Naive thymus-derived CD8-positive, alpha-beta T cell (primary cell): ENCODE results near the gene PKLR. TPM values are rescaled to one million over a fixed set of nuclear protein-coding genes. Genes with fewer than 3 reads are reported as not detected.
"Not testable (repeated sequence)": the region's sequence is repeated elsewhere in the genome, so short reads cannot be mapped to it uniquely, and the experiment has no call there.

Experiments
- ATAC-seq, 2 donors: fragments of 150-1000 bp; cut with Tn5 transposase in 1 of 2; sonication (Bioruptor Pico), chemical (Tn5 transposase) in 1 of 2; 1 replicate in 1 of 2; 2 replicates in 1 of 2; pipeline ENCODE4 v1.10.0; 2021; ENCODE audit warnings: mild to moderate bottlenecking in 2 of 2, moderate library complexity in 2 of 2
- POLR2A ChIA-PET: fragments of 350-600 bp; sonication (Branson Sonifier 250); formaldehyde crosslinking; loops from one replicate; lab custom pipeline; 2021; ENCODE audit warnings: antibody characterized with exemption; lab: Charles Lee
- DNase-seq, 10 donors: peaks; one replicate each; pipeline versions ENCODE4 v3.0.0 to v3.0.0-alpha.2; 2020 to 2022
- H3K27ac Mint-ChIP-seq, 10 donors: one replicate each; pipeline ENCODE4 v1.8.0; 2020 to 2022; ENCODE audit warnings: mild to moderate bottlenecking in 10 of 10, mixed read lengths in 10 of 10, moderate library complexity in 4 of 10, inconsistent platforms in 1 of 10
- H3K27me3 Mint-ChIP-seq, 5 donors: one replicate each; pipeline ENCODE4 v1.8.0; 2021 to 2022; ENCODE audit warnings: mixed read lengths in 5 of 5
- H3K36me3 Mint-ChIP-seq, 3 donors: one replicate each; pipeline ENCODE4 v1.8.0; 2020 to 2022; ENCODE audit warnings: mixed read lengths in 3 of 3, mild to moderate bottlenecking in 2 of 3, inconsistent platforms in 1 of 3
- H3K4me1 Mint-ChIP-seq, 4 donors: one replicate each; pipeline ENCODE4 v1.8.0; 2021 to 2022; ENCODE audit warnings: mixed read lengths in 4 of 4
- H3K4me3 Mint-ChIP-seq, 10 donors: one replicate each; pipeline ENCODE4 v1.8.0; 2020 to 2022; ENCODE audit warnings: mild to moderate bottlenecking in 10 of 10, mixed read lengths in 10 of 10, moderate library complexity in 6 of 10, inconsistent platforms in 1 of 10
- H3K9me3 Mint-ChIP-seq, 9 donors: one replicate each; pipeline ENCODE4 v1.8.0; 2020 to 2022; ENCODE audit warnings: mixed read lengths in 9 of 9, mild to moderate bottlenecking in 3 of 9, inconsistent platforms in 1 of 9, moderate library complexity in 1 of 9
- polyA plus RNA-seq, 3 donors: library from polyadenylated mRNA; unstranded; fragments of 300-500 nt; fragmentation: Illumina TruSeq; gene quantifications; one replicate each; pipeline ENCODE4 v1.2.3, GENCODE V29; 2021
- total RNA-seq, 8 experiments: library from RNA in 2 of 8; stranded (reverse) in 2 of 8; gene quantifications; one replicate each; pipeline ENCODE4 v1.2.3 and lab custom pipeline; 2021 to 2026

PKLR gene
- total and polyA plus RNA-seq, 5 experiments from 2014 or later = not detected

DNA sequence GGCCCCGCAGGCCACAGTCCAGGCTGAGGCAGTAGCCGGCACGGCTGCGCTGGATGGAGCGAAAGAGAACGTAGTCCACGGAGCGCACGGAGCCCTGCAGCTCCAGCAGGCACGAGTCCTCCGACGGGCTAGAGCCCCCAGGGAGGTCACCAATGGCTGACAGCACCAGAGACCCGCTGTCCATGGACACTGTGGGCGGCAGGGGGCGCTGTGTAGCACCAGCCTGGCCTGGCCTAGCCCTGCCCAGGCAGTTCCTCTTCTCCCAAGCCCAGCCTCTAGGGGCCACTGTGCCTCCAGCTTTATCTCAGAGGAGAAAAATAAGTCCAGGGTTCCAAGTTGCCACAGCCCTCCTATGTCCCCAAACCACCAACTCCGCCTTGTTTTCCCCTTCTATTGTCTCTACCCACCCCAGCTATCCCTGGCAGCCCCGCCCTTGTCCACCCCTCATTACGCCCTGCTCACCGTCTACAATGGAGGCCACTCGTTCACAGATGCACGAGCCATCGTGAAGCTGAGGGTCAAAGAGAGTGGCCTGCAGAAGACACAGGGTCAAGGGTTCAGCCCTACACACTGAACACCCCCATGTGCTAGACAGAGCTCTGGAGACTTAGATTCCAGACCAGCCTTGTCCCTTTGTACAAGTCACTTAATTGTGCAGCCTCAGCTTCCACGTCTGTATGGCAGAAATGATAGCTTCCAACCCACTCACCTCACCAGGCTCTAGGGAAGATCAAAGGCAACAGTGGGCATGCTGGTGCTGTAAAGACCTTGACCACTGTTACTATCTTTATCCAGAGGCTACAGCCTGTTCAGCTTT lies 50.4 kb downstream of the PKLR start:
- peak overlapping the region in 9 of 10 donors; percentile 31 to 84 (median 69) for H3K27ac Mint-ChIP-seq
- H3K36me3 Mint-ChIP-seq = no peaks in the 10 kb centered on the region
- DNase-seq = peak; percentile 90 to 99 (median 96)
- no peaks in the 10 kb centered on the region for H3K9me3 Mint-ChIP-seq
- POLR2A ChIA-PET = interaction anchor here (0.7 to 4.2 kb wide), 12 partner anchors 9 to 717 kb away, joined by 3 to 37 read pairs (median 4); partner anchors contain the start of genes CLK2, FDPS, KRTCAP2 and RUSC1
- no peaks in the 10 kb centered on the region for H3K27me3 Mint-ChIP-seq
- H3K4me1 Mint-ChIP-seq = peaks cover 14 to 33% (median 29%) of the 10 kb centered on the region in 4 donors
- peak overlapping the region; percentile 60 to 82 (median 72) for H3K4me3 Mint-ChIP-seq
- peak; percentile 93 to 99 for ATAC-seq

DNA sequence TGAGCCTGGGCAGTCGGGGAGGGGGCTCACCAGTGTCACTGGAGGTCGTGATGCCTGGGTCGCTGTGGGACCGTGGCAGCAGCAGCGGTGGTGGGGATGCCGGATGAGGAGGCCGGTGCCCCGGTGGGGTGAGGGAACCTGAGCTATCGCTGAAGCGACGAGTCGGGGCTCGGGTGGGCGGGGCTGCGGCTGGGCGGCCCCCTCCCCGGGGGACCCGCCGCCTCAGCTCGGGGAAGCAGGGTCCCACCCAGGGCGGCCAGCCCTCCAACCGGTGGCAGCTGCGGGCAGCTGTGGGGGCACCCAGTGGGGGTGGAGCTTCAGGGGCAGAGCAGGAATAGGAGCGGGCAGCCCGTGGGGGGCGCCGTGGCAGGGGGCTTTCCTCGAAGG lies 51.0 kb downstream of the PKLR start:
- no peaks in the 10 kb centered on the region for H3K9me3 Mint-ChIP-seq
- POLR2A ChIA-PET = interaction anchor here (0.7 to 4.2 kb wide), 13 partner anchors 9 to 718 kb away, joined by 3 to 37 read pairs (median 4); partner anchors contain the start of genes CLK2, FDPS, KRTCAP2 and RUSC1
- DNase-seq = peak in 5 of 10 donors; percentile 19 to 48 (median 41)
- peaks cover 14 to 31% (median 25%) of the 10 kb centered on the region in 4 donors for H3K4me1 Mint-ChIP-seq
- H3K36me3 Mint-ChIP-seq = no peaks in the 10 kb centered on the region
- H3K4me3 Mint-ChIP-seq = peak overlapping the region; percentile 68 to 82 (median 75)
- peak overlapping the region in 7 of 10 donors; percentile 43 to 84 (median 57) for H3K27ac Mint-ChIP-seq
- ATAC-seq = peak; percentile 46 to 52
- H3K27me3 Mint-ChIP-seq = no peaks in the 10 kb centered on the region

DNA sequence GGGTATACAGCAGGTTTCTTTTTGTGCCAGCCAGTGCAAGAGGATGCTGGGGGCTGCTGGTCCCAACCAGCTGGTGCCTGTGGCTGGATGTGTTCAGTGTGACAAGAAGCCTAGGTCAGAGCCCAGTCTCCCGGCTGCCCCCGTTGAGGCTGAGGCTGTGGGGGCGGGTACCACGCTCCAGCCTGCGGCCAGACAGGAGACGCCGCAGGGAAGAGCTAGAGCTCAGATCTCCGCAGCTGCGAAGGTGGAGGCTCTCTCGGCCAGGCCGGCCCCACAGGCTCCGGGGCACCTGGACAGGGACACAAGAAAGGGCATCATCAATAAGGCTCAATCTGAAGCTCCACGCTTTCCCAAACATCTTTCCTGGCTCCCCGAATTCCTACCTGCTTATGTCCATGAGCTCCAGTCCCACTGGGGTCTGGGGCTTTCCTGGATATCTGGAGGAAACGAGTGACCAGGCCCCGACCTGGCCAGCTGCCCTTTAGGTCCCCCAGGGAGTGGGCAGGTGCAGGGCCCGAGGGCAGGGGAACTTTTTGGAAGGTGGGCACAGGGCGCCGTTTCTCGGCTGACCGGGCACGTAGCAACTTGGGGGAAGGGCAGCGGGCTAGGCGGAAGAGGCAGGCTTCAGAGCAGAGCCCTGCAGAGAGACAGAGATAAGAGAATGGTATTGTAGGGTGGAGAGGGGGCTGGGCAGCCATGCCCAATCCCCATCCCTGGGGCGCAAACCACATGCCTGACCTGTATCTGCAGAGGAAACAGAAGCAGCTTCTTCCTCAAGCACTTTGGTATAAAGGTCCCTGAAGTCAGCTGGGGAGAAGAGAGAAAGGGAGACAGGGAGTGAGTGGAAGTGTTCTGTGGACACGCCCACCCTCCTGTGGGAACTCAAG lies 53.3 kb downstream of the PKLR start:
- peaks cover 0 to 3% (median 3%) of the 10 kb centered on the region in 3 donors for H3K36me3 Mint-ChIP-seq
- POLR2A ChIA-PET = interaction anchor here (1.0 to 4.2 kb wide), 4 partner anchors 15 to 91 kb away, joined by 3 to 37 read pairs (median 4); partner anchors contain the start of genes MTX1, RUSC1, SCAMP3 and THBS3
- H3K4me3 Mint-ChIP-seq = no peak overlapping the region
- peaks cover 16 to 33% (median 26%) of the 10 kb centered on the region in 4 donors for H3K4me1 Mint-ChIP-seq
- H3K27me3 Mint-ChIP-seq = peaks cover 0 to 5% (median 2%) of the 10 kb centered on the region in 5 donors
- ATAC-seq = no peak
- peak overlapping the region in 3 of 10 donors; percentile 19 to 68 (median 48) for H3K27ac Mint-ChIP-seq
- H3K9me3 Mint-ChIP-seq = peaks cover 0 to 5% (median 2%) of the 10 kb centered on the region in 9 donors
- DNase-seq = no peak

DNA sequence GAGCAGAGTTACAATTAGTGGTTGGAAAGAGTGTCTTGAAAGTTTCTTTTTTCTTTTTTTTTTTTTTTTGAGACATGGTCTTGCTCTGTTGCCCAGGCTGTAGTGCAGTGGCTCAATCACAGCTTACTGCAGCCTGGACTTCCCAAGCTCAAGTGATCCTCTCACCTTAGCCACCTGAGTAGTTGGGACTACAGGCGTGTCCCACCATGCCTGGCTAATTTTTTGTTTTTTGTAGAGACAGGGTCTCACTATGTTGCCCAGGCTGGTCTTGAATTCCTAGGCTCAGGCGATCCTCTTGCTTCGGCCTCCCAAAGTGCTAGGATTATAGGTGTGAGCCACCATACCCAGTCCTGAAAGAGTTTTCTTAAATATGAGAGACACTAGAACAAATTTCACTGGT lies 54.4 kb downstream of the PKLR start:
- H3K4me1 Mint-ChIP-seq = peaks cover 14 to 41% (median 32%) of the 10 kb centered on the region in 4 donors
- H3K4me3 Mint-ChIP-seq = peak overlapping the region in 1 of 10 donors; percentile 3
- POLR2A ChIA-PET = interaction anchor here (1.0 kb wide), 1 partner anchor 92 kb away, joined by 3 read pairs; no protein-coding TSS in a partner anchor

DNA sequence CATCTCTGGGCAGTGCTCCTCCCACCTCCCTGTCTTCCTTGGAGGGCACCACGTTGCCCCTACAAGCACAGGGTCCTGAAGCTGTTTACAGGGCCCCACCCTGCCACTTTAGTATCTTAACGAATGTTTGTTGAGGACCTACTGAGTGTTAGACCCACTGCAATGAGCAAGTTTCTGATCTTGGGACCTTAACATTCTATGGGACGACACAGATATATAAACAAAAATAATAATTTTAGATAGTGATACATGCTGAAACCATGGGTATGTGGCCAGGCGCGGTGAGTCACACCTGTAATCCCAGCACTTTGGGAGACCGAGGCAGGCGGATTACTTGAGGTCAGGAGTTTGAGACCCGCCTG lies 56.1 kb downstream of the PKLR start:
- peaks cover 0 to 5% (median 2%) of the 10 kb centered on the region in 5 donors for H3K27me3 Mint-ChIP-seq
- peak overlapping the region; percentile 77 to 94 (median 89) for H3K4me3 Mint-ChIP-seq
- DNase-seq (no peak), ATAC-seq (no peak)
- peaks cover 0 to 5% (median 2%) of the 10 kb centered on the region in 9 donors for H3K9me3 Mint-ChIP-seq
- H3K36me3 Mint-ChIP-seq = peaks cover 0 to 3% (median 3%) of the 10 kb centered on the region in 3 donors
- POLR2A ChIA-PET = interaction anchor here (0.5 to 3.6 kb wide), 15 partner anchors 9 to 751 kb away, joined by 3 to 27 read pairs (median 6); partner anchors contain the start of genes ASH1L, ENTREP3, KRTCAP2 and MSTO1
- H3K27ac Mint-ChIP-seq = peak overlapping the region; percentile 93 to 100 (median 96)
- H3K4me1 Mint-ChIP-seq = peaks cover 16 to 51% (median 41%) of the 10 kb centered on the region in 4 donors

More for the DNA sequence above, 54.4 kb downstream of the PKLR start:
- ATAC-seq, H3K36me3 Mint-ChIP-seq, H3K27me3 Mint-ChIP-seq, DNase-seq, H3K9me3 Mint-ChIP-seq: not testable (repeated sequence)
- H3K27ac Mint-ChIP-seq = peak overlapping the region in 7 of 10 donors; percentile 9 to 74 (median 53)

DNA sequence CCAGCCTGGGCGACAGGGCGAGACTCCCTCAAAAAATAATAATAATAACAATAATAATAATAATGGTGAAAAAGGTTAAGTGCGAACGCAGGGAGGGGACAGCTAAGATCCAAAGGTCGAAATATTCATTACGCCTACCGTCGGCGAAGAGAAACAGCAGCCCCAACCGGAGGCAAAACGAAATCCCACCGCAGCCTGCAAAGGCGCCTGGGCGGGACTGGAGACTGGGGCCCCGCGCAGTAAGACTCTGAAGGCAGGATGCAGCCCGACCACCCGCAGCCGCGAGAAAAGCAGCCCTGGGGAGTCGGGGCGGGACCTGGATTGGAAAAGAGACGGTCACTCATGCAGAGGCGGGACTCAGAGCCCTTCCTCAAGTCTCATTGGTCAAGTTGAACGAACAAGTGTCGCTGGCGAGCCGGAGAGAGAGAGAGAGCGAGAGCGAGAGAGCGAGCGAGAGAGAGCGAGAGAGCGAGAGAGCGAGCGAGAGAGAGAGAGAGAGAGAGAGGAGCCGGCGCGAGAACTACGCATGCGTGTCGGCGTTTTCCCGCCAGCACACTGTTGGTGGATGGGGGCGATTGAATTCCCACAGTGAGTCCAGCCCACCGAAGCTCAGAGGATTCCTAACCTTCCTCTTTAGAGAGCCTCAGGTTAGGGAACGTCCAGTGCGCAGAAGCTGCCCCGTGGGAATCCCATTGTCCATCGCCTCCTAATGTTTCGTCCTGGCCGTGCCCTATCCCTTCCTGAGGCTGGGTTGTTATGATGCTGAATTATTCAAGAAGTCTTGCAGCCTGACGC lies 56.7 kb downstream of the PKLR start:
- H3K4me1 Mint-ChIP-seq = peaks cover 16 to 52% (median 42%) of the 10 kb centered on the region in 4 donors
- peaks cover 0 to 3% (median 3%) of the 10 kb centered on the region in 3 donors for H3K36me3 Mint-ChIP-seq
- POLR2A ChIA-PET = interaction anchor here (0.5 to 3.6 kb wide), 19 partner anchors 9 to 1349 kb away, joined by 3 to 27 read pairs (median 6); partner anchors contain the start of genes ENTREP3, KRTCAP2, MSTO1 and MTX1
- peak overlapping the region; percentile 77 to 94 (median 89) for H3K4me3 Mint-ChIP-seq
- peaks cover 0 to 5% (median 2%) of the 10 kb centered on the region in 9 donors for H3K9me3 Mint-ChIP-seq
- H3K27me3 Mint-ChIP-seq = peaks cover 0 to 5% (median 2%) of the 10 kb centered on the region in 5 donors
- H3K27ac Mint-ChIP-seq = peak overlapping the region; percentile 93 to 100 (median 96)
- DNase-seq = peak; percentile 86 to 99 (median 96)
- ATAC-seq = peak; percentile 94 to 96

DNA sequence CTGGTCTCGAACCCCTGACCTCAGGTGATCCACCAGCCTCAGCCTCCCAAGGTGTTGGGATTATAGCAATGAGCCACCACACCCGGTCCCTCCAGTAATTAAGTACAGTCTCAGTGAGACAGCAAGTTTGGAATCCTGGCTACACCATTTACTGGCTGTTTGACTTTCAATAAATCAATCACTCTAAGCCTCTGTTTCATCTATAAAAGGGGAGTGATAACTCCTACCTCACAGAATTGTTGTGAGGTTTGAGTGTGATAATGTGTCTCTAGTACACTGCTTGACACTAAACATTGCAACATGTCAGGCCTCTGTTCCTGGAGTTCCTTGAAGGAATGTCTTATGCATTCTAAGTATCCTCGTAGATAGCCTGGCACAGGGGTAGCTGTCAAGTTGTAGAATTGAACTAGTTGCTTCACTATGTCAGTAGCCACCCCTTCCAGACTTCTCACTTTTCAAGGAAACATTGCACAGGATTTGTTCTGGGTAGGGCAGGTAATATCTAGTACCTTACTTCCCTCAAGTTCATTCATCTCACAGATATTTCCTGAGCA lies 58.4 kb downstream of the PKLR start:
- peak overlapping the region; percentile 93 to 100 (median 96) for H3K27ac Mint-ChIP-seq
- POLR2A ChIA-PET = interaction anchor here (0.9 to 3.6 kb wide), 6 partner anchors 16 to 734 kb away, joined by 3 to 27 read pairs (median 12); partner anchors contain the start of gene SCAMP3
- H3K4me1 Mint-ChIP-seq = peaks cover 16 to 57% (median 46%) of the 10 kb centered on the region in 4 donors
- ATAC-seq (no peak), DNase-seq (no peak)
- peaks cover 0 to 5% (median 2%) of the 10 kb centered on the region in 9 donors for H3K9me3 Mint-ChIP-seq
- peaks cover 0 to 5% (median 2%) of the 10 kb centered on the region in 5 donors for H3K27me3 Mint-ChIP-seq
- H3K4me3 Mint-ChIP-seq = peak overlapping the region; percentile 77 to 94 (median 89)
- H3K36me3 Mint-ChIP-seq = peaks cover 0 to 18% (median 3%) of the 10 kb centered on the region in 3 donors

DNA sequence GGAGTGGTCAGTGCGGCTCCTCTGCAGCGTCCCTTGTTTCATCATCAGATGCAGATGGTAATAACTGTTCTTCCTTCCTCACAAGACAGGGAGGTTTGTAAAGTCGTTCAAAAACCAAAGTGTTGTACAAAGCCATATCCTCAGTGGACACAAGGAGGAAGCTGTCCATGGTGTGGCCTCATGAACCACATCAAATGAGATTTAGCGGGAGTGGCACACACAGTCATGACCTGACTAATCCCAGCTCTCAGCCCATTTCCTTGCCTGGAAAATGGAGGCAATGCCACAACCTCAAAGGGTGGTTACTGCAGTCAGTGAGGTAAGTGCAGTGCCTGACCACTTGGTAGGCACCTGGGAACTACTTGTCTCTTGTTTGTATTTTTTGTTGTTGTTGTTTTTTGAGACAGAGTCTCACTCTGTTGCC lies 59.4 kb downstream of the PKLR start:
- Mint-ChIP-seq H3K4me3 (peak overlapping the region in 8 of 10 donors; percentile 84 to 94 (median 89)), H3K36me3 (peaks cover 0 to 28% (median 3%) of the 10 kb centered on the region in 3 donors), H3K27me3 (peaks cover 0 to 5% (median 2%) of the 10 kb centered on the region in 5 donors), H3K27ac (peak overlapping the region; percentile 63 to 98 (median 90)), H3K4me1 (peaks cover 16 to 57% (median 46%) of the 10 kb centered on the region in 4 donors), H3K9me3 (peaks cover 0 to 5% (median 2%) of the 10 kb centered on the region in 9 donors)
- ATAC-seq = no peak
- DNase-seq = no peak
- POLR2A ChIA-PET = interaction anchor here (0.7 to 1.8 kb wide), 11 partner anchors 9 to 348 kb away, joined by 3 to 10 read pairs (median 3); partner anchors contain the start of genes CLK2, MTX1 and SCAMP3

DNA sequence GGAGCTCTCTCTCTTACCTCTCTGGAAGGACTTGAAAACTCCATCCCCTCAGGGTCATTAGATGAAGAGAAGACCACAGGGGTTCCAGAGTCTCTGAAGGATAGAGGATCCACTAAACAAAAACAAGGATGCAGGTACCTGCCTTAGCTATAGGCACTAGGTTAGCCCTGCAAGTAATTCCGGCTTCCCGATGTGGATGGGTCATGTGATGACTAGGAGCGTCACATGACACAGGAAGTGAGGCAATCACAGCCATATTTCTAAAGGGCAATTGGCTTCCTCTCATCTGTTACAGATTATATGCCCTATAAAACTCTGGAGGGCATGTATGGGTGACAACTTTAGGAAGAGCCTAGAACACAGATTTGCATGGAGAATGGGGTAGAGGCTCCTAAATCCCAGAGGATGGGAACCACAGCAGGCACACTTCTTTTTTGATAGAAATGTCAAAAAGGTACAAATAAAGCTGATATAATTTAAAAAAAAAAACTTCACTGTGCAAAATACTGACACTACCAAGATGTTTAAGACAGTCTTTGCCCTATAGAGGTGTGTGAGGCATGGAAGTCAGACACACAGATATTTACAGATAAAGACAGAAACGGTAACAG lies 60.1 kb downstream of the PKLR start:
- POLR2A ChIA-PET = interaction anchor here (0.7 to 1.8 kb wide), 15 partner anchors 9 to 615 kb away, joined by 3 to 10 read pairs (median 3); partner anchors contain the start of genes CLK2, ENTREP3, MTX1 and SCAMP3
- Mint-ChIP-seq H3K4me3 (peak overlapping the region; percentile 84 to 94 (median 88)), H3K9me3 (peaks cover 0 to 5% (median 2%) of the 10 kb centered on the region in 9 donors), H3K27me3 (peaks cover 0 to 5% (median 2%) of the 10 kb centered on the region in 5 donors), H3K4me1 (peaks cover 16 to 57% (median 46%) of the 10 kb centered on the region in 4 donors), H3K27ac (peak overlapping the region; percentile 55 to 98 (median 90)), H3K36me3 (peaks cover 0 to 34% (median 3%) of the 10 kb centered on the region in 3 donors)
- peak; percentile 13 to 32 for ATAC-seq
- DNase-seq = peak; percentile 23 to 83 (median 66)
